COLO668 (cell line): Measurements from ENCODE around the gene TBC1D22A.
A peak's percentile ranks its signal among the peaks of the same experiment; 100 is the strongest.

Source experiments
- DNase-seq: peaks from one replicate; lab custom pipeline; 2025; ENCODE audit not compliant: unreplicated experiment; lab: John Stamatoyannopoulos, UW

Gene TBC1D22A

GRCh38 chr22:47021371-47022074 is 259.1 kb downstream of the TBC1D22A start:
- DNase-seq: no peak

- DNase-seq: no peak
These were observed 259.6 kb downstream of the TBC1D22A start for GRCh38 chr22:47022075-47022473.

- no peak for DNase-seq
These were observed 260.0 kb downstream of the TBC1D22A start for GRCh38 chr22:47022475-47022874.

- no peak for DNase-seq
These were observed 261.4 kb downstream of the TBC1D22A start for GRCh38 chr22:47023871-47024270.

GRCh38 chr22:47027766-47028165 is 265.3 kb downstream of the TBC1D22A start:
- no peak for DNase-seq

- DNase-seq: no peak
These were observed 267.0 kb downstream of the TBC1D22A start for GRCh38 chr22:47029244-47030074.

GRCh38 chr22:47030143-47030661 is 267.8 kb downstream of the TBC1D22A start:
- DNase-seq: no peak

GRCh38 chr22:47030881-47031627 is 268.6 kb downstream of the TBC1D22A start:
- DNase-seq: no peak

- DNase-seq: no peak
These were observed 269.1 kb downstream of the TBC1D22A start for GRCh38 chr22:47031628-47031915.

GRCh38 chr22:47032091-47032943 is 269.9 kb downstream of the TBC1D22A start:
- peak; percentile 51 for DNase-seq

- DNase-seq: no peak
These were observed 270.7 kb downstream of the TBC1D22A start for GRCh38 chr22:47032956-47033647.

GRCh38 chr22:47033648-47034000 is 271.2 kb downstream of the TBC1D22A start:
- no peak for DNase-seq

- DNase-seq: no peak
These were observed 271.8 kb downstream of the TBC1D22A start for GRCh38 chr22:47034076-47034808.

GRCh38 chr22:47034905-47035419 is 272.5 kb downstream of the TBC1D22A start:
- no peak for DNase-seq

GRCh38 chr22:47035425-47035881 is 273.0 kb downstream of the TBC1D22A start:
- no peak for DNase-seq

- DNase-seq: no peak
These were observed 273.9 kb downstream of the TBC1D22A start for GRCh38 chr22:47036352-47036751.

GRCh38 chr22:47036936-47037485 is 274.6 kb downstream of the TBC1D22A start:
- DNase-seq: no peak

- DNase-seq: no peak
These were observed 275.9 kb downstream of the TBC1D22A start for GRCh38 chr22:47038206-47038835.
